RPMI7951 (cell line): ENCODE data around the gene SENP1. TPM values are rescaled to one million over a fixed set of nuclear protein-coding genes. Genes with fewer than 3 reads are reported as not detected.
"Not testable (repeated sequence)": the region's sequence is repeated elsewhere in the genome, so short reads cannot be mapped to it uniquely, and the experiment has no call there.

Experiments
- DNase-seq: peaks from one replicate; pipeline ENCODE4 v3.0.0-alpha.2; 2012; ENCODE audit warnings: low read depth
- total RNA-seq: library from RNA; depleted of rRNA; stranded (reverse); fragments of >200 nt; shearing (Covaris generic); gene quantifications from 2 replicates; pipeline ENCODE4 v1.2.3, GENCODE V29; 2014; rRNA removed

Gene SENP1
- total RNA-seq, result 19.7 and 20.0 TPM in 2 replicates

DNA sequence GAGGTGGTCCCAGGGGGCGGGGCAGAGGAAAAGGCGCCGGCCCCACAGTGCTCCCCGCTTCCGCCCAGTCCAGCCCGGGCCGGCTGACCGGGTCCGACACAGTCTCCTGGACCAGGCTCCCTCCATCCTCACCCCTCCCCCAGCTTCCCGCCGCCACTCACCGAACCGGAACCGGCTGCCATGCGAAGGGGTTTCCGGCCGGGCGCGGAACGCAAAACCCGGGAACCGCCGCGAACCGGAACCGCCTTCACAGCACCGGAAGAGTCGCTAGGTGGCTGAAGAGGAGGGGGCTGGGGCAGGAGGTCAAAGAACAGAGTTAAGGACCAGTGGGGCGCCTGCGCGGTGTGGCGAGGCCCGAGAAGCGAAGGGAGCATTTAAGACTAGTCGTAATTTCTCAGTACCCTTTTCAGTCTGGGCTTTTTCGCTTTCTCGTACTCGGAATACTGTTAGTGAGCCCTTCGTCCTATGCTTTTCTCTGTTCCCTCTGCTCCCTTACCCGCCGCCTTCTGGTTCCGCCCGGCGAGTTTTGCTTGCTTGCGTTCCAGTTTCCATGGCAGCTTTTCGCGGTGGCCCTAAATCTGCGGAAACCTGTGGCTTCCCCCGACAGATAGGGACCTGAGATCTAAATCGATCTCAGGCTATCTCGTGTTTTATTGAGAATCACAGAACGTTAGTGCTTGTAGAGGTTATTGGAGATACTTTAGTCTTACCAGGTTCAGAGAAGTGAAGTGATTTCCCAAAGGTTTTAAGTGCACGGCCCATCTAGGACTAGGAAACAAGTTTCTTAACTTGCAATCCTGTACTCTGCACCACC is at the start of gene SENP1:
Gene SENP1 (minus strand): TSS at position 213 of the 814 bp plus-strand sequence. CDS start 4,607 bp downstream, outside the sequence.
- peak; percentile 83 for DNase-seq

DNA sequence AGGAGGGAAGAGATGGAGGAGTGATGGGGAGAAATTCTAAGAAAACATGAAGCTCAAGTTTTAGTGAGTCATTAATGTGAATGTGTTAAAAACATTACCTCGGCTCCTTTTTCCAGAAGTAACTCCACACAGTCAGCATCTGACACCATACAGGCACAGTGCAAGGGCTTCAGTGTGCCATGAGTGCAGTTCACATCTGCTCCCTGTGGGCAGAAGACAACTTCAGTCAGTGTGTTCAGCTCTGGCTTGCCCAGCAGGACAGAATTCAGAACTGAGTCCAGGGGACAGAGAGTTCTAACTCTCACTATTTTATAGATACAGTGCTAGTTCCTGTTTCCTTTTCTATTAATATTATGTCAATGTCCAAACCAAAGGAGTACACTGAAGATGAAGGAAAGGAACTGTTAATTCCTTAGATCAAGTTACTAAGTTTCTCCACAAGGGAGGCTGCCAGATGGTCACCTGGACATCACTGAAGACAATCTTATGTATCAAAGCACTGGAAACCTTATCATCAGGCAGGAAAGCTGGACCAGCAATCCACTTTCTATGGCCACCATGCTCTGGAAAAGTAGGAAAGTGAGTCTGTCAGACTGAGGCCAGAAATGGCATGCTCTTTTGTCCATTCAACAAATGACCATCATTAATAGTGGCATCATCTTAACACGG is 45.4 kb upstream of the SENP1 start:
- DNase-seq, result no peak

GRCh38 chr12:48145981-48146380 is 40.1 kb upstream of the SENP1 start:
- DNase-seq, result no peak

GRCh38 chr12:48143898-48144297 is 38.0 kb upstream of the SENP1 start:
- no peak for DNase-seq

DNA sequence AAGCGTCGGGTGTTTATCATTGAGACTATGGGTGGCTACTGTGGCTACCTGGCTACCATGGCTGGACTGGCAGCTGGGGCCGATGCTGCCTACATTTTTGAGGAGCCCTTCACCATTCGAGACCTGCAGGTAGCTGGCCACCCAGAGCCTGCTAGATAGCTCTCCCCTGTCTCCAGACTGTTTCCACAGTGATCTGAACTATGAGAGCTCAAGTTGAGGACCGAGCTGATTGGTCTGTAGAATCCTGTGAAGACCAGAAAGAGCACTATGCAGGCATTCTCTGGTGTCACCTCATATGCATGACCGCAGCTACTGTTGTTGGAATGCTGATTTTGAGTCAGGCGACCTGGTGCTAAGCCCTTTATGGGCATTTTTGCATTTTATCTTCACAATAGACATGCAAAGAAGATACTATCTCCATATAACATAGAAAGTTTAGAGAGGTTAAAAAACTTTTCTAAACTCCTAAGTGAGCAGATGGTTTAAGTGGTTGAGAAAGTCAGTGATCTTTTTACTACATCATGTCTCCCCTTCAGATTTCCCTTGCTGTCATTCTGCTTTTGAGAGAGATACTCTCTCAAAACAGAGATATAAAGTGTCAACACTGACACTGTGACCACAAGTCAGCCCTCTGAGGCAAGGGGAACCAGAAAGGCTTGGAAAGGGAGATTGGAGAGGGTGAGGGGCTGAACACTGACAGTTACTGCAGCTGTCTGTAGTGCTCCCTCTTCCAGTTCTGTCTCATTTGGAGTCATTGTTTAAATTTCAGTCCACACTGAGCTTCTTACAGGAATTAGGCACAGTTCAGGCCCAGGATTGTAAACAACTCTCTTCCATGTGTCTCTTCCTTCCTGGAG is 37.2 kb upstream of the SENP1 start:
- DNase-seq, result no peak

DNA sequence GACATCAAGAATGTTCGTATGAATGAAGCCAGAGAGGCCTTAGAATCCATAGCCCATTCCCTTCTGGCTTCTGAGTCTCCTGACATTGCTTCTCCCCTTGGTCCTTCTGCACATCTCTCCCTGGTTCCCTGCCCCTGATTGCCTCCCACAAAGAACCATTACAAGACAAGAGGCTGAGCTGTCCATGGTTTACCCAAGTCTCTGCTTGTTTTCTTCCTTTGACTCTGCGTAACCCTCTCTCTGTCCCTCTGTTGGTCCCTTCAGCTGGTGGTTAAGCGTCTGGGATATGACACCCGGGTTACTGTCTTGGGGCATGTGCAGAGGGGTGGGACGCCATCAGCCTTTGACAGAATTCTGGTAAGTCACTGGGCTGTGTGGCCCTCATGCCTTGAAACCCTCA is 29.1 kb upstream of the SENP1 start:
- DNase-seq, result no peak

DNA sequence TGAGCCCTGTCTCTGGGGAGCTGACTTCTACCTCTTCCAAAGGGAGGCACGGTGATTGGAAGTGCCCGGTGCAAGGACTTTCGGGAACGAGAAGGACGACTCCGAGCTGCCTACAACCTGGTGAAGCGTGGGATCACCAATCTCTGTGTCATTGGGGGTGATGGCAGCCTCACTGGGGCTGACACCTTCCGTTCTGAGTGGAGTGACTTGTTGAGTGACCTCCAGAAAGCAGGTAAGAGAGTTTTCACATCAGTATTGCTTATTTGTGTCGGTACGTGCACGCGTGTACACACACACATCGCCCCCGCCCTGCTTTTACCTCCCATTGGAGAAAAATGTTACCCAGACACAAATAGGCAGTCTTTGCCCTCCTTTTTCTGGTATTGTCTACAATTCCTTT is 26.9 kb upstream of the SENP1 start:
- DNase-seq, result no peak

DNA sequence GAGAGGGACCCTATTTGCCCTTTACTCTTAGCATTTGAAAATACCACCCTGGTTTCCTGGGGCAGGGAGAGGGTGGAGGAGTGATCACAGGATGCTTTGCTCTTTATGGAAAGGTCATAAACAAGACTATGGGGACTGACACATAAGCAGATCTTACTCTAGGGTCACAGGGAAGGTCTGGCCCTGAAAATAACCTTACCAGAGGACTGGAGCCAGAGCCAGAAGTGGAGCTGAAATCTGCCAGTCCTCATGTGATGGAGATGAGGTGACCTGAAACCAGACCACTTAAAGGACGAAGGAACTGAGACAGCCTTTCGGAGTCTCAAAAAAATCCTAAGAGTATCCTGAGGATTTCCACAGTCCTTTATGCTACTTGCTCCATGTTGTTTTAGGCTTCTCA is 25.6 kb upstream of the SENP1 start:
- no peak for DNase-seq

DNA sequence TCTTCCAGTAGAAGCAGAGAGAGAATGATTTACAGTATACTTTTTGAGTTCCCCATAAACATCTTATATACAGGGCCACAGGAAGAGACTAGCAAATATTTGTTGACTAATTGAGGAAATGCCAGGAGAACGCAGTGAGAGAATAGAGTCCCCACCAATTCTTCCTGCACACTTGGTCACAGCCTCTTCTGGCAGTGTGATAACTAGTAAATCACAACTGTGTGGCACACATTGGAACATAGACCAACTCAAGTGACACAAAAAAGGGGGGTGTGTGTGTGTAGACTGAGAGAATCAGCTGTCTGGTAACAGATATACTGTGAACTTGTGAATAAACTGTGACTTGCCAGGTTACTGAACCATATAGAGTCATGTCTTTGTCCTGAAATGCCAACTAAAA is 23.5 kb upstream of the SENP1 start:
- no peak for DNase-seq

DNA sequence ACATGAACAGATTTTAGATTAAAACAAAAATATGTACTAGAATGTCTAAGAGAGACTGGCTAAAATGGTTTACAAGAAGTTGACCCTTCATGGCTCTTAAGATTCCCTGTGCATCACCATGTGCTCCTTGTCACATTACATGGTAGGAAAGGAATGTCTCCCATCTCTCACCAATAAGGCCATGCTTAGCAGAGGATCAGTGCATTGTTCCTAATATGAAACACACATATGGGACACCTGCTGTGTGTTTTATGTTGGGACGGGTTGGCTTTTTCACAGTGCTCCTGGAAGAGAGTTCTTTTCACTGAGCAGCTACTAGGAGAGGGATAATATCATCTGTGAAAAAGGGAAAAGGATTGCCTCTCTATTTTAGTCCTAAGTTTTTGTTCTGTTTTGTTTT is 22.9 kb upstream of the SENP1 start:
- DNase-seq, result no peak

DNA sequence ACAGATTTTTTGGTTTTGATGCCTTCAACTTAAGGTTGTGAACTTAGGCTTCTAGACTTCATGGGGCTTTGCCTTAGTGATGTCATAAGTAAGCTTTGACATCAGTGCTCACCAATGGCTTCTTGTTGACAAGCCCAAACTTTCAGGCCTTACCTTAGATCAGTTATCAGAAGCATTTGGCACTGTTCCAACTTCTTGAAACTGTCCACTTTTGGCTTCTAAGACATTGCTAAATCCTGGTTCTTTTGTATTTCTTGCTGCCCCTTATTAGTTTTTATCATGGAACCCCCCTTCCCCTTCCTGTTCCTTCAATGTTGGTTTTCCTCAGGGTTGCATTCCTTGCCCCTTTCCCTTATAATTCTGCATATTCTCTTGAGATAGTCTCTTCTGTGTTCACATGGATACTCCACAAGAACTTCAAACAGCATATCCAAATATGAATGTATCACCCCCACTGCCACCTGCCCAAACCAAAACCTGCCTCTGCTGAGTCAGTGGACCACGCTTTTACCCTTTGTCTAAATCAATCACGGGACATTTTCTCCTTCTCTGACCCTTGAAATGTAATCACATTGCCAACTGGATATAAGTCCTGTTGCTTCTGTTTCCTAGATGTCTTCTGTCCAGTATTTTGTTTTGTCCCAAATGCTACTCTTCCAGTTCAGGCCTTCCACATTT is 21.2 kb upstream of the SENP1 start:
- DNase-seq, result no peak

GRCh38 chr12:48125985-48126384 is 20.1 kb upstream of the SENP1 start:
- no peak for DNase-seq

DNA sequence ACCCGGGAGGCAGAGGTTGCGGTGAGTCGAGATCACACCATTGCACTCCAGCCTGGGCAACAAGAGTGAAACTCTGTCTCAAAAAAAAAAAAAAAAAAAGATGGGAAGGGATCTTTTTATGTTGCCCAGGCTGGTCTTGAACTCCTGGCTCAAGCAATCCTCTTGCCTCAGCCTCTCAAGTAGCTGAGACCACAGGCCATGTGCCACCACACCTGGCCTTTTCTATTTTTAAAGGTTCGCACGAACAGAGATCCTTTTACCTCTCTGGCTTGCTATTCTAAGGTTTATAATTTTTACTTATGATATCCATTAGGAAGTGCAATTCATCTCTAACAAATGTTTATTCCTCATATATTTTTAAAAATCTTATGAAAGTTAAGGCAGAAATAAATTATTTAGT is 19.7 kb upstream of the SENP1 start:
- DNase-seq, result not testable (repeated sequence)

DNA sequence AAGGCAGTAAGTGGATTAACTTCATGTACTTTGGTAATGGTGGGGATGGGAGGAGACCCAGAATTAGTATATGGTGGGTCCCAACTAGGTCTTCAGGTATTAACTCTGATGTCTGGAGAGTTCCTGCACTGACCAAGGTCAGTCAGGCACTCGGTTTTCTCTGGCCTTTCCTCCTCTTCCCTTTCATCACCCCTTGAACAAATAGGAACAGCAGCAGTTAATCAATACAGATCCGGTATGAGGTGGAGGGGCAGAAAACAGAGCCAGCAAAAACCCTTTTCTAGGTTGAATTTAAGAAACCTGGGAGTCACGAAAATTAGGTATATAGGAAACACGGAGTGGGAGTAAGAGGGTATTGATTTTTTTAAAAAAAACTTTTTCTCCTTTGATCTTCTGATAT is 17.3 kb upstream of the SENP1 start:
- no peak for DNase-seq

GRCh38 chr12:48122065-48122834 is 16.4 kb upstream of the SENP1 start:
- no peak for DNase-seq

DNA sequence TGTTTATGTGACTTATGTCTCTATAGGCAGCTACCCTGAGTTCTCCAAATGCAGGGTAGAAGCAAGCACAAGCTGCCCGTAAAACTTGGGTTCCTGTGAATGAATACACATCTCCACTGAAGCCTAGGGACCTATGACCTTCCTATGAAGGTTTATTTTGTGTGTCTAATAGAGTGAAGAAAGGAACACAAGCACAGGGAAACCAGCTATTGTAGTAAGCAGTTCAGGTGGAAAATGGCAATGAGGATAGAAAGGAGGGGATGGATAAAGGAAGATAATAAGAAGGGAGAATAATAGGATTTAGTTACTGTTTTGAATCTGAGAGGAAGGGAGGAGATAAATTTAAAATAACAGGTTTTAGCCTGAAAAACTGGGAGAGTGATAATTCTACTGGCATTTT is 15.6 kb upstream of the SENP1 start:
- DNase-seq, result no peak

GRCh38 chr12:48119834-48120195 is 13.9 kb upstream of the SENP1 start:
- DNase-seq, result no peak

- DNase-seq, result peak; percentile 89
These were observed 13.4 kb upstream of the SENP1 start, which contains the start of gene PFKM for GRCh38 chr12:48119078-48119833. PFKM (plus strand) TSS chr12:48119364; CDS start chr12:48122775, 3,411 bp downstream.

DNA sequence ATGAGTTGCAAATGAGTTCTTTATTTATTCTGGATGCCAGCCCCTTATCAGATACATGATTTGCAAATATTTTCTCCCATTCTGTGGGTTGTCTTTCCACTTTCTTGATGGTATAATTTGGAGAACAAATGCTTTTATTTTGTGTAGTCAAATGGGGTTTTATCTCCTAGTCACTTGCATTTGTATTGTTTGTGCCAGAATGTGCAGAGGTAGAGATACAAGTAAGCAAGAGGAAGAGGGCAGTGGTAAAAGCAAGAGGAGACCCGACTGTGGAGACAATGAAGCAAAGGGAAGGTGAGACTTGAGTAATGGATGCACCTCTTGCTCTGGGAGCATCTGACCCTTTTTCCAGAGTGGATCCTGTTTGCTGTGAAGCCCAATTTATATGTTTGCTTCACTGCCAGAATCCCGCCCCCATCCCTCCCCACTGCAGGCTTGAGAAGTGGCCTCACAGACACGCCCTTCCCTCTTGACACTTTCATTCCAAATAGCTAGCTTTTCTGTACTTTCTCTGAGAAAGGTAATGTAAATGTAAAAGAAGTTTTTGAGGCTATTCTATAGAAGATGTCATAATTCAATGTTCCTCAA is 12.5 kb upstream of the SENP1 start:
- peak; percentile 35 for DNase-seq

GRCh38 chr12:48115957-48116356 is 10.1 kb upstream of the SENP1 start:
- no peak for DNase-seq
